Glutamatergic neuron (in vitro differentiated cells): Measurements from ENCODE around the gene BCAN. TPM values are rescaled to one million over a fixed set of nuclear protein-coding genes. Genes with fewer than 3 reads are reported as not detected.

Source experiments
- DNase-seq: peaks from one replicate; pipeline ENCODE4 v3.0.0; 2022
- H3K27ac Mint-ChIP-seq: one replicate; pipeline ENCODE4 v1.8.0; 2020; ENCODE audit warnings: mild to moderate bottlenecking, mixed read lengths, inconsistent platforms; ENCODE audit not compliant: unreplicated experiment
- H3K27me3 Mint-ChIP-seq: one replicate; pipeline ENCODE4 v1.8.0; 2020; ENCODE audit warnings: mild to moderate bottlenecking, moderate library complexity, mixed read lengths, inconsistent platforms; ENCODE audit not compliant: unreplicated experiment
- H3K36me3 Mint-ChIP-seq: one replicate; pipeline ENCODE4 v1.8.0; 2020; ENCODE audit warnings: mild to moderate bottlenecking, mixed read lengths, inconsistent platforms; ENCODE audit not compliant: unreplicated experiment
- H3K4me1 Mint-ChIP-seq: one replicate; pipeline ENCODE4 v1.8.0; 2020; ENCODE audit warnings: mild to moderate bottlenecking, low read depth, mixed read lengths, inconsistent platforms; ENCODE audit not compliant: unreplicated experiment
- H3K4me3 Mint-ChIP-seq: one replicate; pipeline ENCODE4 v1.8.0; 2020; ENCODE audit warnings: mild to moderate bottlenecking, mixed read lengths, inconsistent platforms; ENCODE audit not compliant: unreplicated experiment
- H3K9me3 Mint-ChIP-seq: one replicate; pipeline ENCODE4 v1.8.0; 2020; ENCODE audit warnings: mild to moderate bottlenecking, moderate library complexity, mixed read lengths, inconsistent platforms; ENCODE audit not compliant: unreplicated experiment
- total RNA-seq: library from RNA; stranded (reverse); fragmentation: NEBNext Ultra II Directional; extraction: Animal tissue kit (Norgen Biotek cat#: 25700); gene quantifications from one replicate; pipeline ENCODE4 v1.2.1, GENCODE V29; 2021; ENCODE audit not compliant: unreplicated experiment
- TF ChIP-seq, protein P1 (sequence below): fragments of 200-600 bp; sonication (generic); IDR thresholded peaks from one replicate; pipeline ENCODE4 v1.5.0; 2021; ENCODE audit not compliant: partially characterized antibody, unreplicated experiment

BCAN gene
- total RNA-seq, 1 donor from 2014 or later, result 10.3 TPM

DNA sequence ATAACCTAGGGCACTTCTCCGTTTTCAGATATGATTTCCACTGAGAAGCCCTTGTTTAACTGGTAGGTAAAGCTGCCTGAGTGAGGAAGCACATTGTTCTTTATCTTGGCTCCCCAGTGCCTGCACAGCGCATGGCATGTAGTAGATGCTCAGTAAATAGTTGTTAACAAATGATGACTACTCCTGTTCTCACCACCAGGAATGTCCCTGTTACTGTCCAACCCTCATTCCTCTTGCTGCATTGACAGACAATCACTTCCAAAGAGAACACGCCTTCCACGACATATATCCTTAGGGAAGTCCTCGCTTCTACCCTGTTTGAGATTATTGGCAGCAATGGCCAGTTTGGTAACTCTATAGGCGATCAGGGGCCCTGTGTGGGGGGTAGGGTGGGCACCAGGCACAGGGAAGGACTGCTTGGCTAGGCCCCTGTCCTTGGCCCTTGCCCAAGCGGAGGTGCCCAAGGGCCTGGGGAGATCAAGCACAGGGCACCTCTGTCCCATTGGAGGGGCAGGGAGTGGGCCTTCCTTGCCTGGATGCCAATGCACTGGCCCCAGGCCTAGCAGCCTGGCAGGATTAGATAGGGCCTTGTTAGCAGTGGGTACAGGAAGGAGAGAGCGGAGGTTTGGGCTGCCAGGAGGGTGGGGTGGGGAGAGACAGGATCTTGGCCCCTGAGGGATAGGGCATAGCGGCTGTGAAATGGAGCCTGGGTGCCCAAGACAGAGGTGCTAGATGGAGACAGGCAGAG lies 25.1 kb downstream of the BCAN start:
- TF ChIP-seq, protein P1, sequence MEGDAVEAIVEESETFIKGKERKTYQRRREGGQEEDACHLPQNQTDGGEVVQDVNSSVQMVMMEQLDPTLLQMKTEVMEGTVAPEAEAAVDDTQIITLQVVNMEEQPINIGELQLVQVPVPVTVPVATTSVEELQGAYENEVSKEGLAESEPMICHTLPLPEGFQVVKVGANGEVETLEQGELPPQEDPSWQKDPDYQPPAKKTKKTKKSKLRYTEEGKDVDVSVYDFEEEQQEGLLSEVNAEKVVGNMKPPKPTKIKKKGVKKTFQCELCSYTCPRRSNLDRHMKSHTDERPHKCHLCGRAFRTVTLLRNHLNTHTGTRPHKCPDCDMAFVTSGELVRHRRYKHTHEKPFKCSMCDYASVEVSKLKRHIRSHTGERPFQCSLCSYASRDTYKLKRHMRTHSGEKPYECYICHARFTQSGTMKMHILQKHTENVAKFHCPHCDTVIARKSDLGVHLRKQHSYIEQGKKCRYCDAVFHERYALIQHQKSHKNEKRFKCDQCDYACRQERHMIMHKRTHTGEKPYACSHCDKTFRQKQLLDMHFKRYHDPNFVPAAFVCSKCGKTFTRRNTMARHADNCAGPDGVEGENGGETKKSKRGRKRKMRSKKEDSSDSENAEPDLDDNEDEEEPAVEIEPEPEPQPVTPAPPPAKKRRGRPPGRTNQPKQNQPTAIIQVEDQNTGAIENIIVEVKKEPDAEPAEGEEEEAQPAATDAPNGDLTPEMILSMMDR, result no peak
- peaks cover 11% of the 10 kb centered on the region for H3K36me3 Mint-ChIP-seq
- H3K9me3 Mint-ChIP-seq, result peaks cover 14% of the 10 kb centered on the region
- peaks cover 30% of the 10 kb centered on the region for H3K27me3 Mint-ChIP-seq
- no peak for DNase-seq
- H3K4me1 Mint-ChIP-seq, result peaks cover 52% of the 10 kb centered on the region
- H3K27ac Mint-ChIP-seq, result peak overlapping the region; percentile 86
- no peak overlapping the region for H3K4me3 Mint-ChIP-seq

- Mint-ChIP-seq H3K9me3 (peaks cover 18% of the 10 kb centered on the region), H3K4me3 (no peak overlapping the region), H3K27ac (peak overlapping the region; percentile 69), H3K36me3 (peaks cover 16% of the 10 kb centered on the region), H3K27me3 (peaks cover 33% of the 10 kb centered on the region), H3K4me1 (peaks cover 55% of the 10 kb centered on the region)
- DNase-seq, result no peak
- TF ChIP-seq, protein P1, result no peak
Observed at GRCh38 chr1:156667610-156667967, 25.7 kb downstream of the BCAN start.

- TF ChIP-seq, protein P1, result no peak
- H3K27me3 Mint-ChIP-seq, result peaks cover 33% of the 10 kb centered on the region
- peaks cover 56% of the 10 kb centered on the region for H3K4me1 Mint-ChIP-seq
- H3K4me3 Mint-ChIP-seq, result peak overlapping the region; percentile 6
- no peak for DNase-seq
- H3K9me3 Mint-ChIP-seq, result peaks cover 21% of the 10 kb centered on the region
- H3K27ac Mint-ChIP-seq, result peak overlapping the region; percentile 69
- H3K36me3 Mint-ChIP-seq, result peaks cover 16% of the 10 kb centered on the region
Observed at GRCh38 chr1:156667968-156668709, 26.2 kb downstream of the BCAN start.

DNA sequence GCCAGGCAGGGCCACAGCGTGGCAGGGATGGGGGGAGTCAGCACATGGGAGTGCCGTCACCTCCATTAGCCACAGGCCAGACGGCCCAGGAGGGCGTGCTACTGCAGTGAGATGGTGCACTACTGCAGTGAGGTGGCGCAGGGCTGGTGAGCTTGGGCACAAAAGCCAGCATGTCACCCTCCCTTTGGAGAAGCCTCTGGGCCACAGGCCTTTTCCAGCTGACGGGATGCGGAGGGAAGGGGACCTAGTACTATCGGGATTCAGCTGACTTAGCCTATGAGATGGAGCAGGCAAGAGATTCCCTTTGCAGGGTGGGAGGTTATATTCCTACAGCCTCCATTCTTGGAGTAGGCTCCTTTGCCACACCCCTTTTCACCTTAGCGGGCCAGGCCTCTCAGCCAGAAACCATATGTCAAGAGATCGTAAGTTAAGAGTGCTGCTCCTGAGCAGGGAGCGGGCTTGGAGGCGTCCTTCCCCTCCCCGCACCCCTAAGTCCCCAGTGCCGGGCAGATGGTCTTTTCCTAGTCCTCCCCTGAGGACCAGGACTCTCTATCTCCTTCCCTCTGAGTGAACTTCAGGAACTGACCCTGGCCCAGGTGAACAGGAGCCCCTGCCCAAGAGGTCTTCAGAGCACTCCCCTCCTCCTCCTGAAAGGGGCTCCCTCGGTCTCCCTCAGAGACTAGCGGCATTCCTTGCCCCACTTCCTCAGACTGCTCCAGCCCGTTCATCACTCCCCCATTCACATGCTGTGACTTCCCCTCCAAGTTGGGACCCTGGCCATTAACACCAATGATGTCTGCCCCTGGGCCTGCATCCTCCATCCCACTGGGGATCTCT lies 27.1 kb downstream of the BCAN start:
- Mint-ChIP-seq H3K4me3 (peak overlapping the region; percentile 40), H3K4me1 (peaks cover 59% of the 10 kb centered on the region), H3K9me3 (peaks cover 26% of the 10 kb centered on the region), H3K36me3 (peaks cover 16% of the 10 kb centered on the region), H3K27me3 (peaks cover 37% of the 10 kb centered on the region), H3K27ac (peak overlapping the region; percentile 71)
- peak; percentile 67 for DNase-seq
- TF ChIP-seq, protein P1, result no peak
